Left renal pelvis (tissue), 4 donors: Measurements from ENCODE around the gene LRIG1. TPM values are rescaled to one million over a fixed set of nuclear protein-coding genes. Genes with fewer than 3 reads are reported as not detected.
"Not testable (repeated sequence)": the region's sequence is repeated elsewhere in the genome, so short reads cannot be mapped to it uniquely, and the experiment has no call there.

ENCODE experiments used
- DNase-seq, 4 donors: peaks; one replicate each; pipeline ENCODE4 v3.0.0-alpha.2; 2013; ENCODE audit warnings: low read depth in 4 of 4, low spot score in 3 of 4
- polyA plus RNA-seq, 4 donors: library from polyadenylated mRNA; unstranded; fragments of 120-200 nt; gene quantifications; one replicate each; pipeline ENCODE4 v1.2.1, GENCODE V29; 2013; ENCODE audit not compliant: insufficient read length in 4 of 4

LRIG1 gene
- polyA plus RNA-seq, 4 donors = 19.6 to 30.9 (median 26.2) TPM

GRCh38 chr3:66425032-66425431 lies 75.8 kb downstream of the LRIG1 start:
- DNase-seq = no peak

- no peak for DNase-seq
Measured at GRCh38 chr3:66423791-66424190, 77.0 kb downstream of the LRIG1 start.

- DNase-seq = not testable (repeated sequence)
Measured at GRCh38 chr3:66421893-66422292, 78.9 kb downstream of the LRIG1 start.

GRCh38 chr3:66421144-66421543 lies 79.7 kb downstream of the LRIG1 start:
- not testable (repeated sequence) for DNase-seq

GRCh38 chr3:66419036-66419435 lies 81.8 kb downstream of the LRIG1 start:
- DNase-seq = no peak

GRCh38 chr3:66418475-66418931 lies 82.3 kb downstream of the LRIG1 start:
- no peak for DNase-seq

- no peak for DNase-seq
Measured at GRCh38 chr3:66416556-66417304, 84.1 kb downstream of the LRIG1 start.

GRCh38 chr3:66415867-66416428 lies 84.9 kb downstream of the LRIG1 start:
- DNase-seq = no peak

- no peak for DNase-seq
Measured at GRCh38 chr3:66414846-66415245, 86.0 kb downstream of the LRIG1 start.

GRCh38 chr3:66413151-66413751 lies 87.6 kb downstream of the LRIG1 start:
- DNase-seq = no peak

- DNase-seq = no peak
Measured at GRCh38 chr3:66411961-66412887, 88.6 kb downstream of the LRIG1 start.

GRCh38 chr3:66411474-66411873 lies 89.3 kb downstream of the LRIG1 start:
- no peak for DNase-seq

- no peak for DNase-seq
Measured at GRCh38 chr3:66410976-66411375, 89.8 kb downstream of the LRIG1 start.

GRCh38 chr3:66409771-66410754 lies 90.8 kb downstream of the LRIG1 start:
- DNase-seq = no peak

GRCh38 chr3:66407611-66408218 lies 93.1 kb downstream of the LRIG1 start:
- no peak for DNase-seq

GRCh38 chr3:66406831-66407610 lies 93.8 kb downstream of the LRIG1 start:
- DNase-seq = no peak

- no peak for DNase-seq
Measured at GRCh38 chr3:66406163-66406562, 94.7 kb downstream of the LRIG1 start.

- no peak for DNase-seq
Measured at GRCh38 chr3:66405701-66406091, 95.1 kb downstream of the LRIG1 start.
